Stimulated activated CD4-positive, alpha-beta T cell treated with anti-CD3 and anti-CD28 coated beads, Interleukin-4, amount 100 ng/mL, for 1 hour (primary cell): ENCODE measurements around the gene PKNOX2.

ENCODE experiments used
- DNase-seq: peaks from one replicate; pipeline ENCODE4 v3.0.0-alpha.2; 2020

The PKNOX2 gene

GRCh38 chr11:125425601-125426000 lies 261.1 kb downstream of the PKNOX2 start:
- no peak for DNase-seq

- DNase-seq, result no peak
Observed at GRCh38 chr11:125426818-125427528, 262.4 kb downstream of the PKNOX2 start.

GRCh38 chr11:125428486-125429173 lies 264.1 kb downstream of the PKNOX2 start:
- DNase-seq, result no peak

GRCh38 chr11:125429174-125429707 lies 264.7 kb downstream of the PKNOX2 start:
- peak; percentile 42 for DNase-seq

- DNase-seq, result no peak
Observed at GRCh38 chr11:125429807-125430678, 265.5 kb downstream of the PKNOX2 start.

GRCh38 chr11:125431009-125431408 lies 266.5 kb downstream of the PKNOX2 start:
- DNase-seq, result no peak

- DNase-seq, result no peak
Observed at GRCh38 chr11:125431481-125431880, 266.9 kb downstream of the PKNOX2 start.

- peak; percentile 8 for DNase-seq
Observed at GRCh38 chr11:125433454-125434121, 269.0 kb downstream of the PKNOX2 start.

GRCh38 chr11:125435461-125436238 lies 271.1 kb downstream of the PKNOX2 start:
- DNase-seq, result no peak

- DNase-seq, result no peak
Observed at GRCh38 chr11:125441648-125442410, 277.3 kb downstream of the PKNOX2 start.

- no peak for DNase-seq
Observed at GRCh38 chr11:125442946-125443345, 278.4 kb downstream of the PKNOX2 start.

- no peak for DNase-seq
Observed at GRCh38 chr11:125443767-125444311, 279.3 kb downstream of the PKNOX2 start.

- no peak for DNase-seq
Observed at GRCh38 chr11:125445731-125446130, 281.2 kb downstream of the PKNOX2 start.

- no peak for DNase-seq
Observed at GRCh38 chr11:125446279-125446678, 281.7 kb downstream of the PKNOX2 start.

- DNase-seq, result no peak
Observed at GRCh38 chr11:125447721-125448120, 283.2 kb downstream of the PKNOX2 start.

- no peak for DNase-seq
Observed at GRCh38 chr11:125448136-125448535, 283.6 kb downstream of the PKNOX2 start.

- DNase-seq, result no peak
Observed at GRCh38 chr11:125449565-125449964, 285.0 kb downstream of the PKNOX2 start.

- peak; percentile 11 for DNase-seq
Observed at GRCh38 chr11:125451400-125452124, 287.0 kb downstream of the PKNOX2 start.

GRCh38 chr11:125452125-125452470 lies 287.5 kb downstream of the PKNOX2 start:
- DNase-seq, result no peak

- DNase-seq, result no peak
Observed at GRCh38 chr11:125454047-125454446, 289.5 kb downstream of the PKNOX2 start.
